ENCODE results near the gene EYA3. TPM values are rescaled to one million over a fixed set of nuclear protein-coding genes. Genes with fewer than 3 reads are reported as not detected.

EYA3 gene
- total RNA-seq, 4 donors from 2014 or later: 8.4 to 14.5 (median 9.6) TPM

DNA sequence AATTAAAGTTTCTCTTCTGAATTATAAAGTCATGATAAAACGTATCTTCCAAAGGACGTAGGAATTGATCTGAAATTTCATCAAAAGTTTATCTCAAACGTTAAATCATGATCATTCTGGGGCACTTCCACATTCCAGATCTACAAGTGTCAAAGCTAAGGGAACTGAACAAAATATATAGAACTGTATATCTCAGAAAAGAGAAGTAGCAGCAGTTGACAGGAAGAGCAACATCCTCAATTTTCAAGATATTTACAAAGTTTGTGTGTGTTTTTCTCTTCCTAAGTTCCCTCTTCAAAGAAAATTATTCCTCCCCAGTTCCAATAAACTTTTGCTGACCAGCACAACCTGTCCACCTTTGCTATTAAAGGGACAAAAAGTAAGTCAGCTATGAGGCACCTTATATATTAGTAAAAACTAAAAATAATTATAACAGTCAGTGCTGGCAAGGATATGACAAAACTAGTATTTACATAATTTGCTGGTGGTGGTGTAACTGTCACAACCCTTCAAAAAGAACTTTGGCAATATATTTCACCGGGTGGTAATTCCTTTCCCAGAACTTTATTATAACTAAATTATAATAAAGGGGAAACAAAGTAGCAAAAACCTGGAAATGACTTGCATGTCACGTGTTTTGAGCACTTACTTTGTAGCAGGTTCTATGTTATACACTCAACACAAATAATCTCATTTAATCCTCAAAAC lies 38.5 kb upstream of the EYA3 start:
- no peaks in the 10 kb centered on the region for H3K36me3 ChIP-seq
- H3K4me1 ChIP-seq: no peaks in the 10 kb centered on the region
- no peak for ATAC-seq
- TF ChIP-seq POLR2A (IDR thresholded peaks at IDR 0.05) (no peak), EP300 (IDR thresholded peaks at IDR 0.05) (no peak), POLR2AphosphoS5 (IDR thresholded peaks at IDR 0.05) (no peak)
- TF ChIP-seq, protein P1, sequence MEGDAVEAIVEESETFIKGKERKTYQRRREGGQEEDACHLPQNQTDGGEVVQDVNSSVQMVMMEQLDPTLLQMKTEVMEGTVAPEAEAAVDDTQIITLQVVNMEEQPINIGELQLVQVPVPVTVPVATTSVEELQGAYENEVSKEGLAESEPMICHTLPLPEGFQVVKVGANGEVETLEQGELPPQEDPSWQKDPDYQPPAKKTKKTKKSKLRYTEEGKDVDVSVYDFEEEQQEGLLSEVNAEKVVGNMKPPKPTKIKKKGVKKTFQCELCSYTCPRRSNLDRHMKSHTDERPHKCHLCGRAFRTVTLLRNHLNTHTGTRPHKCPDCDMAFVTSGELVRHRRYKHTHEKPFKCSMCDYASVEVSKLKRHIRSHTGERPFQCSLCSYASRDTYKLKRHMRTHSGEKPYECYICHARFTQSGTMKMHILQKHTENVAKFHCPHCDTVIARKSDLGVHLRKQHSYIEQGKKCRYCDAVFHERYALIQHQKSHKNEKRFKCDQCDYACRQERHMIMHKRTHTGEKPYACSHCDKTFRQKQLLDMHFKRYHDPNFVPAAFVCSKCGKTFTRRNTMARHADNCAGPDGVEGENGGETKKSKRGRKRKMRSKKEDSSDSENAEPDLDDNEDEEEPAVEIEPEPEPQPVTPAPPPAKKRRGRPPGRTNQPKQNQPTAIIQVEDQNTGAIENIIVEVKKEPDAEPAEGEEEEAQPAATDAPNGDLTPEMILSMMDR (IDR thresholded peaks at IDR 0.05): no peak
- H3K27me3 ChIP-seq: peaks cover 47% of the 10 kb centered on the region
- no peak overlapping the region for H3K27ac ChIP-seq
- no peak overlapping the region for H3K4me3 ChIP-seq
- H3K9me3 ChIP-seq: no peaks in the 10 kb centered on the region
- 71 to 78% methylated on average over 5 of the region's 5 CpGs for WGBS, 2 donors (ENCODE audit: low coverage in 1 of 2)

DNA sequence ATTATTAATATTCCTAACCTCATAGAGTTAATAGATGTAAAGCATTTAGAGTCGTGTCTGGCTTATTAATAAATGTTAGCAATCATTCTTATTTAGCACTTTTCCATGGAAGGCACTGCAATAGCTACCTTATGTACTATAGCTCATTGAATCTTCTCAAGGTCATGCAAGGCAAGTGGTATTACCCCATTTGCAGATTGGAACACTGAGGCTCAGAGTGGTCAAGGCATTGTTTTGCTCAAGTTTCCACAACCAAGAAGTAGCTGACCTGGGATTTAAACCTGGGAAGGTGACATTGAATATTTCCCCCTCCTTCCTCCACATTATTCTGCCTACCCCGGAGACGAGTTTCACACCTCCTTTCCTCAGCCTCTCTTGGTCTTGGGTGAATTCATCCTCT lies 37.8 kb upstream of the EYA3 start:
- Histone ChIP-seq H3K27me3 (peaks cover 50% of the 10 kb centered on the region), H3K4me3 (no peak overlapping the region), H3K36me3 (no peaks in the 10 kb centered on the region), H3K27ac (no peak overlapping the region), H3K4me1 (no peaks in the 10 kb centered on the region), H3K9me3 (no peaks in the 10 kb centered on the region)
- no peak for ATAC-seq
- TF ChIP-seq POLR2A (IDR thresholded peaks at IDR 0.05): no peak
- TF ChIP-seq, protein P1 (IDR thresholded peaks at IDR 0.05): no peak
- 57 to 74% methylated on average over 2 to 3 of the region's 3 CpGs for WGBS, 2 donors (ENCODE audit: low coverage in 1 of 2)

DNA sequence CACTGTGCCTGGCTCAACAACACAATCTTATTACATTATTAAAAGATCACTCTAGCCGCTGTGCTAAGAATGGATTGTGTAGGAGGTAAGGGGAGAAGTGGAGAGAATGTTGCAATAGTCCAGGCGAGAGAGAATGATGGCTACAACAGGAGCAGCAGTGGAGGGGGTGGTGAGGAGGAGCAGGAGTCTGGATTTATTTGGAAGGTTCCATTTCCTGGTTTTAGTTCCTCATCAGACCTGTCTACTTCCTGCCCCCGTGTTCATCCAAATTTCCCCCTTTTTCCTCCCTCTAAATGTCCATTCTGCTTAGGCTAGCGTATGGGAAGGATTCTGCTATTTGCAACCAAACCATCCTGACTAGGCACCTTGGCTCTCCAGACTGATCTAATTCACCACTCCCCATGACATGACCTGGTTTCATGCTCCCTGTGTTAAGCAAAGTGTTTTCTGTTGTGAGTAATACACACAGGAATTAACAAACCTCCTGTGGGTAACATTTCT lies 35.1 kb upstream of the EYA3 start:
- H3K9me3 ChIP-seq: no peaks in the 10 kb centered on the region
- no peak for TF ChIP-seq POLR2AphosphoS5 (IDR thresholded peaks at IDR 0.05)
- no peak for TF ChIP-seq POLR2A (IDR thresholded peaks at IDR 0.05)
- TF ChIP-seq, protein P1 (IDR thresholded peaks at IDR 0.05): no peak
- no peak overlapping the region for H3K27ac ChIP-seq
- H3K4me3 ChIP-seq: no peak overlapping the region
- peaks cover 39% of the 10 kb centered on the region for H3K27me3 ChIP-seq
- ATAC-seq: no peak
- no peaks in the 10 kb centered on the region for H3K36me3 ChIP-seq
- H3K4me1 ChIP-seq: no peaks in the 10 kb centered on the region
- WGBS, 2 donors (ENCODE audit: low coverage in 1 of 2): 36 to 58% methylated on average over 4 of the region's 4 CpGs

DNA sequence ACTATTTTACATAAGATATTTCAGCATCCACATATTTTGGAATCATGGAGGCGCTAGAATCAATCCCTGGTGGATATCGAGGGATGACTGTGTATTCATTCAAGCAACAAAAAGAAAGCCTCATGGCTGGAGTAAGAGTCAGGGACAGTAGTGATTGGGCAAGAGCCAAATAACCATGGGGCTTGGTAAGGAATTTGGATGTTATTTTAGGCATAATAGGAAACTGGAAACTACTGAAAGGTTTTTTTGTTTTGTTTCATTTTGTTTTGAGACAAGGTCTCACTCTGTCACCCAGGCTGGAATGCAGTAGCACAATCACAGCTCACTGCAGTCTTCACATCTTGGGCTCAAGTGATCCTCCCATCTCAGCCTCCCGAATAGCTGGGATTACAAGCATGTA lies 33.8 kb upstream of the EYA3 start:
- TF ChIP-seq EP300 (IDR thresholded peaks at IDR 0.05): no peak
- TF ChIP-seq, protein P1 (IDR thresholded peaks at IDR 0.05): no peak
- TF ChIP-seq POLR2AphosphoS5 (IDR thresholded peaks at IDR 0.05): no peak
- TF ChIP-seq POLR2A (IDR thresholded peaks at IDR 0.05): no peak
- peaks cover 28% of the 10 kb centered on the region for H3K27me3 ChIP-seq
- H3K27ac ChIP-seq: no peak overlapping the region
- ATAC-seq: no peak
- no peak overlapping the region for H3K4me3 ChIP-seq
- H3K9me3 ChIP-seq: no peaks in the 10 kb centered on the region
- 63 to 88% methylated on average over 2 to 3 of the region's 3 CpGs for WGBS, 2 donors (ENCODE audit: low coverage in 1 of 2)
- H3K36me3 ChIP-seq: no peaks in the 10 kb centered on the region
- no peaks in the 10 kb centered on the region for H3K4me1 ChIP-seq

DNA sequence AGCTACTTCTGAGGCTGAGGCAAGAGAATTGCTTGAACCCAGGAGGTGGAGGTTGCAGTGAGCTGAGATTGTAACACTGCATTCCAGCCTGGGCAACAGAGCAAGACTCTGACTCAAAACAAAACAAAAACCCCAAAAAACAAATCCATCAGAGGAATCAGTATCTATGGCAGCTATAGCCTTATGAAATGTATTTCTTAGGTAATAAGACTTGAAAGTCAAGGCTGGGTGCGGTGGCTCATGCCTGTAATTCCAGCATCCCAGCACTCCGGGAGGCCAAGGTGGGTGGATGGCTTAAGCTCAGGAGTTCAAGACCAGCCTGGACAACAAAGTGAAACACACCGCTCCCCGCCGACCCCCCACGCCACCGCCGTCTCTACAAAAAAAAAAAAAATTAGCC lies 31.1 kb upstream of the EYA3 start:
- H3K9me3 ChIP-seq: no peaks in the 10 kb centered on the region
- no peak overlapping the region for H3K4me3 ChIP-seq
- TF ChIP-seq EP300 (IDR thresholded peaks at IDR 0.05) (no peak), POLR2A (IDR thresholded peaks at IDR 0.05) (no peak), POLR2AphosphoS5 (IDR thresholded peaks at IDR 0.05) (no peak)
- TF ChIP-seq, protein P1 (IDR thresholded peaks at IDR 0.05): no peak
- 90 to 92% methylated on average over 6 to 7 of the region's 8 CpGs for WGBS, 2 donors (ENCODE audit: low coverage in 1 of 2)
- no peaks in the 10 kb centered on the region for H3K36me3 ChIP-seq
- H3K27ac ChIP-seq: no peak overlapping the region
- ATAC-seq: no peak
- no peaks in the 10 kb centered on the region for H3K4me1 ChIP-seq
- peaks cover 7% of the 10 kb centered on the region for H3K27me3 ChIP-seq

All from gastroesophageal sphincter (tissue), 4 donors.